Lower lobe of right lung (tissue), 2 donors: ENCODE results near the gene AVPI1. TPM values are rescaled to one million over a fixed set of nuclear protein-coding genes. Genes with fewer than 3 reads are reported as not detected.

Source experiments
- ATAC-seq, 2 donors: fragments of 200-7000 bp; cut with Tn5 transposase; one replicate each; pipeline ENCODE4 v1.9.1; 2020 to 2022; ENCODE audit warnings: mild to moderate bottlenecking in 2 of 2, moderate library complexity in 2 of 2
- DNase-seq: peaks from one replicate; pipeline ENCODE4 v3.0.0-alpha.2; 2020
- H3K27ac ChIP-seq: fragments of 200-600 bp; one replicate; pipeline ENCODE4 v1.8.0; 2022
- H3K27me3 ChIP-seq: fragments of 200-600 bp; one replicate; pipeline ENCODE4 v1.8.0; 2022; ENCODE audit warnings: low read depth
- H3K36me3 ChIP-seq: fragments of 200-600 bp; one replicate; pipeline ENCODE4 v1.8.0; 2022; ENCODE audit warnings: mild to moderate bottlenecking
- H3K4me1 ChIP-seq: fragments of 200-600 bp; one replicate; pipeline ENCODE4 v1.8.0; 2022
- H3K4me3 ChIP-seq: fragments of 200-600 bp; one replicate; pipeline ENCODE4 v1.8.0; 2022; ENCODE audit warnings: mild to moderate bottlenecking
- H3K9me3 ChIP-seq: fragments of 200-600 bp; one replicate; pipeline ENCODE4 v1.8.0; 2022
- intact Hi-C: fragments of 100-400 bp; cut with DNase I; formaldehyde crosslinking; loops from one replicate; pipeline ENCODE4 v1.11.0; 2022
- total RNA-seq: library from RNA; stranded (reverse); fragmentation: NEBNext Ultra II Directional; extraction: Animal tissue kit (Norgen Biotek cat#: 25700); gene quantifications from one replicate; pipeline ENCODE4 v1.2.1, GENCODE V29; 2021
- TF ChIP-seq, protein P1 (sequence below): fragments of 200-600 bp; IDR thresholded peaks from one replicate; pipeline ENCODE4 v1.8.0; 2022; ENCODE audit warnings: antibody characterized with exemption, mild to moderate bottlenecking
- donor health status: DM: no; HTN: yes; CAD: no; lungs with severe emphysema.

Gene AVPI1
- total RNA-seq, 1 donor from 2014 or later = 22.6 TPM

GRCh38 chr10:97690133-97690532 lies 3.1 kb upstream of the AVPI1 start:
- H3K27ac ChIP-seq = peak overlapping the region; percentile 90
- DNase-seq = no peak
- no peaks in the 10 kb centered on the region for H3K9me3 ChIP-seq
- H3K4me1 ChIP-seq = peaks cover 29% of the 10 kb centered on the region
- no peak for ATAC-seq
- no peaks in the 10 kb centered on the region for H3K27me3 ChIP-seq
- TF ChIP-seq, protein P1, sequence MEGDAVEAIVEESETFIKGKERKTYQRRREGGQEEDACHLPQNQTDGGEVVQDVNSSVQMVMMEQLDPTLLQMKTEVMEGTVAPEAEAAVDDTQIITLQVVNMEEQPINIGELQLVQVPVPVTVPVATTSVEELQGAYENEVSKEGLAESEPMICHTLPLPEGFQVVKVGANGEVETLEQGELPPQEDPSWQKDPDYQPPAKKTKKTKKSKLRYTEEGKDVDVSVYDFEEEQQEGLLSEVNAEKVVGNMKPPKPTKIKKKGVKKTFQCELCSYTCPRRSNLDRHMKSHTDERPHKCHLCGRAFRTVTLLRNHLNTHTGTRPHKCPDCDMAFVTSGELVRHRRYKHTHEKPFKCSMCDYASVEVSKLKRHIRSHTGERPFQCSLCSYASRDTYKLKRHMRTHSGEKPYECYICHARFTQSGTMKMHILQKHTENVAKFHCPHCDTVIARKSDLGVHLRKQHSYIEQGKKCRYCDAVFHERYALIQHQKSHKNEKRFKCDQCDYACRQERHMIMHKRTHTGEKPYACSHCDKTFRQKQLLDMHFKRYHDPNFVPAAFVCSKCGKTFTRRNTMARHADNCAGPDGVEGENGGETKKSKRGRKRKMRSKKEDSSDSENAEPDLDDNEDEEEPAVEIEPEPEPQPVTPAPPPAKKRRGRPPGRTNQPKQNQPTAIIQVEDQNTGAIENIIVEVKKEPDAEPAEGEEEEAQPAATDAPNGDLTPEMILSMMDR = no peak
- intact Hi-C loops = no loop called here
- no peak overlapping the region for H3K4me3 ChIP-seq
- H3K36me3 ChIP-seq = no peaks in the 10 kb centered on the region

GRCh38 chr10:97689559-97690020 lies 2.5 kb upstream of the AVPI1 start:
- H3K27me3 ChIP-seq = no peaks in the 10 kb centered on the region
- H3K27ac ChIP-seq = peak overlapping the region; percentile 90
- DNase-seq (no peak), ATAC-seq (peak in 1 of 2 donors; percentile 9)
- H3K4me1 ChIP-seq = peaks cover 35% of the 10 kb centered on the region
- TF ChIP-seq, protein P1 = no peak
- no peak overlapping the region for H3K4me3 ChIP-seq
- intact Hi-C loops = no loop called here
- no peaks in the 10 kb centered on the region for H3K36me3 ChIP-seq
- H3K9me3 ChIP-seq = no peaks in the 10 kb centered on the region

GRCh38 chr10:97687785-97688781 lies 1.0 kb upstream of the AVPI1 start:
- Histone ChIP-seq H3K4me3 (peak overlapping the region; percentile 79), H3K4me1 (peaks cover 50% of the 10 kb centered on the region), H3K27me3 (no peaks in the 10 kb centered on the region), H3K9me3 (no peaks in the 10 kb centered on the region), H3K27ac (peak overlapping the region; percentile 90), H3K36me3 (no peaks in the 10 kb centered on the region)
- ATAC-seq (peak; percentile 3 to 28), DNase-seq (no peak)
- TF ChIP-seq, protein P1 = no peak
- intact Hi-C loops = no loop called here

DNA sequence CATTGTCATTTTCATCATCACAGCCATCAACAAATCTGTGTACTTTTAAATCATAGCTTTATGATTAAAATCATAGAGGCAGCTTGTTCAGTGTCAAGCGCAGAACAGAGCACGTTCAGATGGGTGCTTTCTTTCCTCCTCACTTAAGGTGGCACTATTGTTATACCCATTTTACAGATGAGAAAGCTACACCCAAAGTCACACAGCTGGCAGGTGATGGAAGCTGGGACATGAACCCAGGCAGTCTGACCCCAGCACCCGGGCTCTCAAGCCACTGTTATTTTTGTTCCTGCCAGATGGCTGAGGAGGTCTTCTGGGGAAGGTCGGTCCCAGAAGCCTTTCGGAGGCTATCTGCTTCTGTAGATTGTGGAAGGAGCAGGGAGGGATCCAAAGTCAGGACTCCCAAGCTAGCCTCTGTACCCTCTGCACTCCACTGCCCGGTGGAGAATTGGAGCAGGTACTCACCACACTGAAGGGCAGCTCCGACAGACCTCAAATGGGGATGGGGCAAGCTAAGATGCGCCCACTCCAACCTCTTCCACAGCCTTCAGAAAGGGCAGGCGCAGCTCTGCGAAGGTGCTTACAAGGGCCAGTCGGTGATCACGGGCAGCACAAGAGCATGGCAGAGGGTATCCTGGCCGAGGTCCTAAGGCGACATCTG lies 610 bp downstream of the AVPI1 start:
- ATAC-seq (peak; percentile 2 to 13), DNase-seq (no peak)
- intact Hi-C loops = no loop called here
- Histone ChIP-seq H3K4me3 (peak overlapping the region; percentile 79), H3K9me3 (no peaks in the 10 kb centered on the region), H3K4me1 (peaks cover 57% of the 10 kb centered on the region), H3K27ac (peak overlapping the region; percentile 90), H3K27me3 (no peaks in the 10 kb centered on the region), H3K36me3 (no peaks in the 10 kb centered on the region)
- TF ChIP-seq, protein P1 = no peak

DNA sequence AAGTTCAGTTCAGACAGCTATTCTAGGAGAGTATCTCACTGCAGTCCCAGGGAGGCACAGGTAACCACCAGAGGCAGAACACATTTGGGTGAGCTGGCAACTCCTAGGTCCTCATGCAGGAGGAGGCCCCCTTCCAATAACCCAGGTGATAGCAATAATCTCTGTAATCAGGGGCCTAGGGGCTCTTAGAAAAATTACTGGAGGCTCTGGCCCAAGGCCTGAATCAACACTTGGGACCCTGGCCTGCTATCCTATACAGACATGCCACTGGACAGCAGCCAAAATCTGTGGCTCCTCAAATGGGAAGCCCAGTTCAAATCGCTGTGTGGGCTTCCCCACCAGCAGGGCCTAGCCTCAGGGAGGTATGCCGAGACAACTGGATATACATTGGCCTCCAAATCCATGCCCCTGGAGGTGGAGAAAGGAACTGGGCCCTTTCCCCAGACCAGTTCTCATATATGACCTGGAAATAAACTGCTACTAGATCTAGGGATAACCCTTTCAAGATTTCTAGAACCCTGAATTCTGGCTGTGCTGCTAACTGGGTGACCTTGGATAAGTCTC lies 1.6 kb downstream of the AVPI1 start:
- H3K9me3 ChIP-seq = no peaks in the 10 kb centered on the region
- DNase-seq (no peak), ATAC-seq (no peak)
- H3K27me3 ChIP-seq = no peaks in the 10 kb centered on the region
- intact Hi-C loops = no loop called here
- peaks cover 57% of the 10 kb centered on the region for H3K4me1 ChIP-seq
- H3K27ac ChIP-seq = peak overlapping the region; percentile 90
- no peaks in the 10 kb centered on the region for H3K36me3 ChIP-seq
- TF ChIP-seq, protein P1 = peak; percentile 43
- H3K4me3 ChIP-seq = peak overlapping the region; percentile 79
